ENCODE results near the gene NDUFAF5.

Gene NDUFAF5

GRCh38 chr20:13855613-13856012 is 70.8 kb downstream of the NDUFAF5 start:
- Histone ChIP-seq H3K36me3 (no peaks in the 10 kb centered on the region), H3K4me3 (ENCODE audit: low read depth, low read length) (no peak overlapping the region), H3K27me3 (peaks cover 17% of the 10 kb centered on the region), H3K4me1 (no peaks in the 10 kb centered on the region), H3K9me3 (no peaks in the 10 kb centered on the region)
- TF ChIP-seq CTCF (IDR thresholded peaks at IDR 0.05; ENCODE audit: low read depth, low read length): no peak
- DNase-seq: no peak

DNA sequence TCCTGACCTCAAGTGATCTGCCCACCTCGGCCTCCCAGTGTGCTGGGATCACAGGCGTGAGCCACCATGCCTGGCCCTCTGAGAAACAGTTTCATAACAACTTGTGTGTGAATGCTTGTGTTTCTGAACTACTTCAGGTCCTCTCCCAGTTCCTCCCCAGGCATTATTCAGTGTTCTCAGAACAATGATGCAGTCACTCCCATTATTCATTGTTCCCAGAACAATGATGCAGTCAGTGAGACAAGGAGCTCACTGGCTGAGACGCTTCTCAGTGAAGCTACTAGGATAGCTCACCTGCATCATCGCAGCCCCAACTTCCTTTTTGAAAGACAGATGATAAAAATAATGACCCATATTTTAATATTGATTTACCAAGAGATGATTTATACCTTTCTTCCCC is 71.5 kb downstream of the NDUFAF5 start:
- Histone ChIP-seq H3K4me1 (no peaks in the 10 kb centered on the region), H3K36me3 (no peaks in the 10 kb centered on the region), H3K4me3 (ENCODE audit: low read depth, low read length) (no peak overlapping the region), H3K27me3 (peaks cover 18% of the 10 kb centered on the region), H3K9me3 (no peaks in the 10 kb centered on the region)
- TF ChIP-seq CTCF (IDR thresholded peaks at IDR 0.05; ENCODE audit: low read depth, low read length): no peak
- no peak for DNase-seq

- no peak for TF ChIP-seq CTCF (IDR thresholded peaks at IDR 0.05; ENCODE audit: low read depth, low read length)
- DNase-seq: no peak
- Histone ChIP-seq H3K4me1 (no peaks in the 10 kb centered on the region), H3K9me3 (no peaks in the 10 kb centered on the region), H3K36me3 (no peaks in the 10 kb centered on the region), H3K4me3 (ENCODE audit: low read depth, low read length) (no peak overlapping the region), H3K27me3 (peaks cover 18% of the 10 kb centered on the region)
Measured at GRCh38 chr20:13857304-13857703, 72.5 kb downstream of the NDUFAF5 start.

DNA sequence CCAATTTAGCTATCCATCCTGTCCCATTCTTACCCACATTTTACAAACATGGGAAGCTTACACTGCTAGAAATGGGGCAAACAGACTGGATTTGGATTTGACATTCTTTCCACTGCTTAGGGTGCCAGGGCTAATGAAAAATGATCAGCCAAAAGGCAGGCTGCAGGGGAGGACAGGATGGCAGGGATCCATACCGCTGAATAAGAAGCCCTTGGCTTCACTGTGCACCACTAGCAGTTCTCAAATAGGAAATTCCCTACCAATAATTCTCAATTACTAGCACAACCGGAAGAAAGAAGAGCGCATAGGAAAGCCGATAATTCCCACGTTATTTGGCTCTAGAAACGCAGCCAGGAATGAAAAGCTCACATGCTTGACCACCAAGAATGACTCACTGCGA is 73.1 kb downstream of the NDUFAF5 start:
- Histone ChIP-seq H3K36me3 (no peaks in the 10 kb centered on the region), H3K9me3 (no peaks in the 10 kb centered on the region), H3K4me3 (ENCODE audit: low read depth, low read length) (no peak overlapping the region), H3K4me1 (no peaks in the 10 kb centered on the region), H3K27me3 (peaks cover 14% of the 10 kb centered on the region)
- no peak for TF ChIP-seq CTCF (IDR thresholded peaks at IDR 0.05; ENCODE audit: low read depth, low read length)
- DNase-seq: no peak

DNA sequence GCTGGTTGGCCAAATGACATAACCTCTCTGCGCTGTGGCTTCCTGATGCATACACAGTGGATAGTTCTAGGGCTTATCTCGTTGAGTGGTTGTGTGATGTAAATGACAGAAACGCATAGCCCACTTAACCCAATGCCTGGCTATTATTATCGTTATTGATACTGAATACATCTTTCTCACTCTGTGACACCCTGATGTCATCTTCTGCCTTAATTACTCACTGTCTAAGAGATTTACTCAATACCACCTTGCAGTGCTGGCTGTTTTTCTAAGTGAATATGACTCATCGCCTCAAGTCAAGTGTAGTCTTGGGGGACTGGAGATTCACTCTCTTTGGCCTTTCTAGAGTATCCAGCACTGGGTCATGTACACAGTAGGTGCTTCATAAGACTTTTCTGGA is 73.6 kb downstream of the NDUFAF5 start:
- no peak for TF ChIP-seq CTCF (IDR thresholded peaks at IDR 0.05; ENCODE audit: low read depth, low read length)
- no peak for DNase-seq
- no peak overlapping the region for H3K4me3 ChIP-seq (ENCODE audit: low read depth, low read length)
- H3K27me3 ChIP-seq: peaks cover 16% of the 10 kb centered on the region
- H3K36me3 ChIP-seq: no peaks in the 10 kb centered on the region
- no peaks in the 10 kb centered on the region for H3K4me1 ChIP-seq
- H3K9me3 ChIP-seq: no peaks in the 10 kb centered on the region

DNA sequence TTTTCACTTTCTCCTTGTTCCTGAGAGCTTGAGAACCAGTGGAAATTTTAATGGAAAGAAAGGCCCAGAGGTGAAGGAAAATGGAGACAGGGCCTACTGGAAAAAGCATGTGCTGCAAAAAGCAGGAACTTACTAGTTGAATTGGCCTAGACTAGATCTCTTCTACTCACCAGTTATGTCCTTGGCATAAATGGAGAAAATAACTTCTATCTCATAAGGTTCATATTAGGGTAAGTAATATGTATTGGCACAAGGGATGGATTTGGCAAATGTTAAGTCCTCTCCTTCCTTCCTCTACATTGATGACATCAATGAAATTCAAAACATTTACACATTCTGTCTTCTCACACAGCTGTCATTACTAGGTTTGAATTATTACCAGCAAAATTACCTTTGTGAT is 74.0 kb downstream of the NDUFAF5 start:
- Histone ChIP-seq H3K9me3 (no peaks in the 10 kb centered on the region), H3K36me3 (no peaks in the 10 kb centered on the region), H3K27me3 (peaks cover 17% of the 10 kb centered on the region), H3K4me3 (ENCODE audit: low read depth, low read length) (no peak overlapping the region), H3K4me1 (no peaks in the 10 kb centered on the region)
- TF ChIP-seq CTCF (IDR thresholded peaks at IDR 0.05; ENCODE audit: low read depth, low read length): no peak
- no peak for DNase-seq
